Stimulated activated CD4-positive, alpha-beta T cell treated with anti-CD3 and anti-CD28 coated beads, Interleukin-1b, Interleukin-23, amount 100 ng/mL, for 24 hours (primary cell): ENCODE results near the gene HDGFL2.

Experiments used
- DNase-seq, 4 experiments: peaks; one replicate each; pipeline ENCODE4 v3.0.0-alpha.2; 2020; ENCODE audit warnings: low read depth in 4 of 4, low spot score in 1 of 4

HDGFL2 gene

GRCh38 chr19:4464815-4465581, 7.1 kb upstream of the HDGFL2 start:
- DNase-seq, result no peak

GRCh38 chr19:4467835-4468234, 4.3 kb upstream of the HDGFL2 start:
- no peak for DNase-seq

DNA sequence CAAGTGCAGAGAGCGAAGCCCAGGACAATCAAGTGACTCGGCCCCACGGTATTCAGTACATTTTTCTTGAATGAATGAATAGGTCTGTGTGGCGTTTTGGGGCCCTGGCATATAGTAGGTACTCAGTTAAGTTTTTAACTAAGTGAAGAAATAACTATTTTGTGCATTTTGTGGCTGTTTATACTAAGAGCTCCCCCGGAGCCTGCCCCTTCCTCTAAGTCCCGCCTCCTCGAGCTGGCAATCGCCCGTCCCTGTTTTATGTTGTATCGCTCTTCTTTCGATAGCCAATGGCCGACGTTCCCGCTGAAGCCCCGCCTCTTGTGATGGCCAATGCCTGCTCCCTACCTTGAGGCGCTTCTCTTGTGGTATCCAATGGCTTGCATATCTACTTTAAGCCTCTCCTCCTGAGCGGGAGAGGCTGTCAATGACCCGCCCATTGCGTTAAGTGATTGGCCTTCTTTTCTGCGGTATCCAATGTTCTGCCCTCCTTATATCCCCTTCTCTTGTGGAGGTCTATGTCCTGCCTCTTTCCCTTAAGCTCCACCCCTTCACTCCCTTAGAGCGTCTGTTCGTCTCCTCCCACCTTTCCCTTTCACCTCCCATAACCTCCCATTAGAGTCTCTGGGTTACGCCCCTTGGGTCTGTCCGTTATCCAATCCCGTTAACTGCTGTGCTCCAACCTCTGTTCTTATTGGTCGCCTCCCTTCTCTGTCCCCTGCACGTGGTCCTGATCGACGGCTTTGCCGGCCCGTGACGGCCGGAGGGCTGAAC, 509 bp upstream of the HDGFL2 start:
- peak; percentile 78 to 96 (median 92) for DNase-seq

- DNase-seq, result no peak
Measured at GRCh38 chr19:4473011-4473762, 1.1 kb downstream of the HDGFL2 start.

- DNase-seq, result no peak
Measured at GRCh38 chr19:4473763-4474513, 1.8 kb downstream of the HDGFL2 start.

- no peak for DNase-seq
Measured at GRCh38 chr19:4474514-4475022, 2.5 kb downstream of the HDGFL2 start.

DNA sequence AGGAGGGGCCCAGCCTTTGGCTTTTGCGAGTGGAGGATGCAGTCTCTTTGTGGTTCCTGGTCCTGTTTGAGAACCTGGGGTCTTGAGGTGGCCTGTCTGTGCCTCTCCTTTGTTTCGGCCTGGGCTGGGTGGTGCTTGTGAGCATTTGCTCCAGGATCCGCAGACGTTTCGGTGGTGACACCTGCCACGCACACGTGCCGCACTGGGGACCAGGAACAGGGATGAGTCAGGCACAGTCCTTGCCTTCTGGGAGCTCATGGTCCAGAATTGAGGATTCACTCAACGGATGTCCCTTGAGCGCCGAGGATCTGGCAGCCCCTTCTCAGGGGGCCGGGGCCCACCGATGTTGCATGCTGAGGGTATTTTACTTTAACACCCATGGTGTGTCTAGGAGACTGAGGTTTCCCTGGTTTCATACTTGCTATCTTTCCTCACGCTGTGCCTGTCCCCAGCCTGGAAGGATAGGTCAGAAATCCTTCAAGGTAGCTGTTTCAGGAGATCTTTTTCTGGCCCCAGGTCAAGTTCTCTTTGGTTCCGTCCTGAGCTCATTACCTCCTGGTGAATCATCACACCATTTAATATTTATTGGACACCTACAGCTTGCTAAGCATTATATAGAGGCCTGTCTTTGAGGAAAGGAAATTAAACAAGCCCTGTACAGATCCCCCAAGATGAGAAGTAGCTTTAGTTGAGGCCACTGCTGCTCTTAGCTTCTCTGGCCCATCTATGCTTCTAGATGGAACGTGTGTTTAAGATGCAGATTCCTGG, 5.1 kb downstream of the HDGFL2 start:
- no peak for DNase-seq

- no peak for DNase-seq
Measured at GRCh38 chr19:4482721-4483364, 10.7 kb downstream of the HDGFL2 start.

DNA sequence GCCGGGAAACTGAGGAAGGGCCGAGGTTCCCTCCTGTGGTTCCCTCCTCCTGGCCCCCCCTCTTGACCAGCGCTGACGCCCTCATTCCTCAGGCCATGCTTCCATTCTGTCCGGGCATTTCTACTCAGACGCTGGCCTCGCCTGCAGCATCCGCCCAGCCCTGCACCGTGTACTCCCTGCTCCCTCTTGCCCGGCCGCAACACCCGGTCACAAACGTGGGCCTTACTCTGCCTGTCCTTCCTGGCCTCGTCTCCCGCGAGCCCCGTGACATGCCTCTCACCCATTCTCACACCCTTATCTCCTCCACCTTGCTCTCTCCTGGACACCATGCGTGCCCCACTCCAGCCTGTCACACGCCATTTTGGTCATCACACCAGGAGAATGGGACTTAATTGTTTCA, 11.3 kb downstream of the HDGFL2 start:
- no peak for DNase-seq

GRCh38 chr19:4487572-4487971, 15.5 kb downstream of the HDGFL2 start:
- DNase-seq, result no peak

GRCh38 chr19:4488496-4488895, 16.4 kb downstream of the HDGFL2 start:
- DNase-seq, result no peak

DNA sequence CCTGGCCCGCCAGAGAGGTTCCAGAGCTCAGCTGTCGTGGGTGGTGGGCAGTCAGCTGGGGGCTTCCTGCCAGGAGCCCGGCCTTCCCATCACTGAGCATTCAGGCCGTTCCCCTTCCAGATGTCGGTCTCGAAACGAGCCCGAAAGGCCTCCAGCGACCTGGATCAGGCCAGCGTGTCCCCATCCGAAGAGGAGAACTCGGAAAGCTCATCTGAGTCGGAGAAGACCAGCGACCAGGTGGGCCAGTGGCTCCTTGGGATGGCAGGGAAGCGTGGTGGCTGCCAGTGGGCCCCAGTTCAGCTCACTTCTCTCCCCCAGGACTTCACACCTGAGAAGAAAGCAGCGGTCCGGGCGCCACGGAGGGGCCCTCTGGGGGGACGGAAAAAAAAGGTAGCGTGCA, 19.3 kb downstream of the HDGFL2 start:
- DNase-seq, result no peak

- DNase-seq, result no peak
Measured at GRCh38 chr19:4492337-4493103, 20.4 kb downstream of the HDGFL2 start.

GRCh38 chr19:4493104-4493928, 21.2 kb downstream of the HDGFL2 start:
- DNase-seq, result no peak

GRCh38 chr19:4493929-4494690, 22.0 kb downstream of the HDGFL2 start:
- no peak for DNase-seq

DNA sequence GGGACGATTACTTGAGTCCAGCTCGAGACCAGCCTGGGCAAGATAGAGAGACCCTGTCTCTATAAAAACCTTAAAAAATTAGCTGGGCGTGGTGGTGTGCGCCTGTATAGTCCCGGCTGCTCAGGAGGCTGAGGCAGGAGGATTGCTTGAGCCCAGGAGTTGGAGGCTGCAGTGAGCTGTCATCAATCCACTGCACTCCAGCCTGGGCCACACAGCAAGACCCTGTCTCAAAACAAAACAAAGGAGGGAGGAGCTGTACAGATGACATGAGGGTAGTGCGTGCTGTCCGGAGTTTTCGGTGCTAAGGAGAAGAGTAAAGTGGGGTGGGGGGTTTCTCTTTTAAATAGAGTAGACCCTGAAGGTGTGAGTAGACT, 22.6 kb downstream of the HDGFL2 start:
- DNase-seq, result no peak

DNA sequence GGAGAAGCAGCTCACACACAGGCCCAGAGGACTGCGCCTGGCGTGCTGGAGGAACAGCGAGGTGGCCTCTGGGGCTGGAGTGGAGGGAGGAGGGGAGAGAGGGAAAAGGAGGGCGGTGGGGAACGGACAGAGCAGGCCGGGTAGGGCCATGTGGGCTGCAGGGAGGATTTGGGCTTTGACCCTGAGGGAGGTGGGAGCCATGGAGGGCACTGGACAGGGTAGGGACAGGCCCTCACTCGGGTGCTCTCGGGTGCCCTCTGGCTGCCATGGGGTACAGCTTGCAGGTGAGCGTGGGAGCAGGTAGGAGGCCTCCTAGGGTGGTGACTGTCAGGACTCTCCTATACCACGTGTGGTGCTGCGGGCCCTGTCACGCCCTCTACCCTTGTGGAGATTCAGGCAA, 23.4 kb downstream of the HDGFL2 start:
- DNase-seq, result no peak
